ENCODE data around the gene RAB36.

Gene RAB36

DNA sequence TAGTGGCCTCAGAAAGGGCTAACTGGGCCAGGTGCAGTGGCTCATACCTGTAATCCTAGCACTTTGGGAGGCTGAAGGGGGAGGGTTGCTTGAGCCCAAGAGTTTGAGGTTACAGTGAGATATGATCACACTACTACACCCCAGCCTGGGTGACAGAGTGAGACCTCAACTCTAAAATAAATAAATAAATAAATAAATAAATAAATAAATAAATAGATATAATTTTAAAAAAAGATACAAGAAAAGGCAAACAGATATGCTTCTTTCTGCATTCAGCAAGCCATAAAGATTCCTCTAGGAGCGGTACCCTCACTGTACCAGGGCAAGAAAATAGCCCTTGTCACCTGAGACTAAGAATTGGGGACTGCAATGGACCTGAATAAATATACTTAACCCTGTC lies 2.2 kb upstream of the RAB36 start:
- TF ChIP-seq, protein P1, sequence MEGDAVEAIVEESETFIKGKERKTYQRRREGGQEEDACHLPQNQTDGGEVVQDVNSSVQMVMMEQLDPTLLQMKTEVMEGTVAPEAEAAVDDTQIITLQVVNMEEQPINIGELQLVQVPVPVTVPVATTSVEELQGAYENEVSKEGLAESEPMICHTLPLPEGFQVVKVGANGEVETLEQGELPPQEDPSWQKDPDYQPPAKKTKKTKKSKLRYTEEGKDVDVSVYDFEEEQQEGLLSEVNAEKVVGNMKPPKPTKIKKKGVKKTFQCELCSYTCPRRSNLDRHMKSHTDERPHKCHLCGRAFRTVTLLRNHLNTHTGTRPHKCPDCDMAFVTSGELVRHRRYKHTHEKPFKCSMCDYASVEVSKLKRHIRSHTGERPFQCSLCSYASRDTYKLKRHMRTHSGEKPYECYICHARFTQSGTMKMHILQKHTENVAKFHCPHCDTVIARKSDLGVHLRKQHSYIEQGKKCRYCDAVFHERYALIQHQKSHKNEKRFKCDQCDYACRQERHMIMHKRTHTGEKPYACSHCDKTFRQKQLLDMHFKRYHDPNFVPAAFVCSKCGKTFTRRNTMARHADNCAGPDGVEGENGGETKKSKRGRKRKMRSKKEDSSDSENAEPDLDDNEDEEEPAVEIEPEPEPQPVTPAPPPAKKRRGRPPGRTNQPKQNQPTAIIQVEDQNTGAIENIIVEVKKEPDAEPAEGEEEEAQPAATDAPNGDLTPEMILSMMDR (conservative IDR thresholded peaks at IDR 0.05; ENCODE audit: low read depth, low read length): no peak
- H3K4me3 ChIP-seq (ENCODE audit: low read length): no peak overlapping the region
- no peak for DNase-seq (ENCODE audit: low read depth)

DNA sequence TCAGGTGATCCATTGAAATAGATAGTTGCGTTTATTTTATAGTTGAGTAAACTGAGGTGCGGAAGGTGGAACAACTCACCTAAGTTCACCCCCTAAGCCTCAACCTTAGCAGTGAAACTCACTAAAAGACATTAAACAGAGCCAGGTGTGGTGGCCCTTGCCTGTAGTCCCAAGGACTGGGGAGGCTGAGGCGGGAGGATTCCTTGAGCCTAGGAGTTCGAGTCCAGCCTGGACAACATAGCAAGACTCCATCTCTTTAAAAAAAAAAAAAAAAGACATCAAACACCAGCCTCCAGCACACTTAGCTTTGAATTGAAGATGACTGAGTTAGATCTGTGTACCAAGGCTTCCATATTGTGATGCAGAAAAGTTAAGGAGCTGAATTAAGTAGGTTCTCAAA lies 845 bp upstream of the RAB36 start:
- TF ChIP-seq, protein P1 (conservative IDR thresholded peaks at IDR 0.05; ENCODE audit: low read depth, low read length): no peak
- no peak overlapping the region for H3K4me3 ChIP-seq (ENCODE audit: low read length)

DNA sequence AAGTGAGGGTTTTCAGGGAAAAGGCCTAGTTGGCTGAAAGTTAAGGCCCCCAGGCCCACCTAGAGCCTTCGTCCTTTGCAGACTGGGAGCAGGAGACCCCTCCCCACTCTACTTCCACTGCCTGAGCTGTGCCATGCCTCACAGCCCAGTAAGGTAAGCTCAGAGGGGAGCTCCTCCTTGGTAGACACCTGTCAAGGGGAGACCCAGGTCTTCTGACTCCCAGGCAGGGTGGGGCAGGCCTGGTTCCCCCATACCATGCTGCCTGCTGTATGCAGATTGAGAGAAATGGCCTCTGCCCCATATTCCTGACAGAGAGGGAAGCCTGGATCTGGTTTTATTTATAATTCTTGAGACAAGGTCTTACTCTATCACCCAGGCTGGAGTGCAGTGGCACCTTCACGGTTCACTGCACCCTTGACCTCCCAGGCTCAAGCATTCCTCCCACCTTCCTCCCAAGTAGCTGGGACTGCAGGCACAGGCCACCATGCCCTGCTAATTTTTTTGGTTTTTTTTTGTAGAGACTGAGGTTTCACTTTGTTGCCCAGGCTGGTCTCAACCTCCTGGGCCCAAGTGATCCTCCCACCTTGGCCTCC lies 697 bp downstream of the RAB36 start:
- DNase-seq (ENCODE audit: low read depth): no peak
- TF ChIP-seq, protein P1 (conservative IDR thresholded peaks at IDR 0.05; ENCODE audit: low read depth, low read length): no peak
- peak overlapping the region; percentile 65 for H3K4me3 ChIP-seq (ENCODE audit: low read length)

More for the DNA sequence above, 845 bp upstream of the RAB36 start:
- DNase-seq (ENCODE audit: low read depth): no peak

DNA sequence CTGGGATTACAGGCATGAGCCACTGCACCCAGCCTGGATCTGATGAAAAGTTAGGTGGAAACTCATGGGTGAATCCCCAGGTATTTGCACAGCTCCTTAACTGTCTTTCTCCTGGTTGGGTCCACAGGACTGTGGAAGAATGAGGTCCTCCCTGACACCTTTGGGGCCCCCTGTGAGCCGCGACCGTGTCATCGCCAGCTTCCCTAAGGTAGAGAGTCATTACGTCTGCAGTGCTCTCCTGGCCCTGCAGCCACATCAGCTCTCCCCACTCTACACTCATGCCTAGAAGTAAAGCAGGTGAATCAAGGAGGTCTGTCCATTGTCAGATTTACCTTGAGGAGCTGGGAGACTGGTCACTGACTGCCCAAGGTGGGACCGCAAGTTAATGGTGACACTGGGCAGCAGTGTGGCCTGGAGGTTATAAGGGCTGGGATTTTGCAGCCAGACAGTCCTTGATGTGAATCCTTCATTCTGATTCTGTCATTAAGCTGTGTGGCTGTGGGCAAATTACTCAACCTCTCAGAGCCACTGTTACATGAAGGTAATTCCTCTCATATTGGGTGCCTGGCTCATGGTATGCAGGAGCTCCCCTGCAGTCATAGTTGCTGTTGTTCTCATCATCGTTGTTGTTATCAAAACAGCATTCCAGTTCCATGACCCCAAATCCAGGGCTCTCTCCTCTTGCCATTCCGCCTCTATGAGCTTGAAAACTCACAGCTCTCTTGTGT lies 1.4 kb downstream of the RAB36 start:
- TF ChIP-seq, protein P1 (conservative IDR thresholded peaks at IDR 0.05; ENCODE audit: low read depth, low read length): no peak
- DNase-seq (ENCODE audit: low read depth): no peak
- H3K4me3 ChIP-seq (ENCODE audit: low read length): no peak overlapping the region

DNA sequence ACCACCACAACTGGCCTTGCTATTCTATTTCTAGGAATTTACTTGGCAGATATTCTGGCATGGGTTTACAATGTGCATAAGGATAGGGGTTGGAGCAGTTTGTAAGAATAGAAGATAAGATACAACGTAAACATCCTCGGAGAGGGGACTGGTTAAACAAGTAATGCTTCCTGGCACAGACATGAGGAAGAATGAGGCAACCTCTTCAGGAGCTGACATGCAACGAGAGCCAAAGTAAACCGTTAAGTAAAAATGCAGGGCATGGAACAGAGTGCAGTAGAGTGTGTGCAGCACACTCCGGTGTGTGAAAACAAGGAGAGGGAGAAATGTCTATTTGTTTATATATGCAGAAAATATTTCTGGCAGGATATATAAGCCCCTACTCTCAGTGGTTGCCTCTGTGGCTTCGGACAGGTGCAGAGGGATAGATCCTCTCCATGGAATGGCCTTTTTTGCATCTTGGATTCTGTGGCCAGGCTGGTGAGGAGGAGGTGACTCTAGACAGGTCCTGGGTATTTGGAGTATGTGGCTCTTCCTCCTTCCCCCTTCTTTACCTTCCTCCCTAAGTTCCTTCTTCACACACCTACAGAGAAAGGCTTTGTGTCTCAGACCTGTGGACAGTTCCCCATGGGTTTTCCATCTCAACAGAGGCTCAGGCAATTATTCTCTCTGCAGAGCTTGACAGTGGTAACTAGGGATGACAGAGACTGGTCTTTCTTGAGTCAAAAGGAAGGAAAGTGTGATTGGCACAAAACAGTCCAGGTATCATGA lies 2.5 kb downstream of the RAB36 start:
- H3K4me3 ChIP-seq (ENCODE audit: low read length): no peak overlapping the region
- TF ChIP-seq, protein P1 (conservative IDR thresholded peaks at IDR 0.05; ENCODE audit: low read depth, low read length): no peak
- DNase-seq (ENCODE audit: low read depth): no peak

DNA sequence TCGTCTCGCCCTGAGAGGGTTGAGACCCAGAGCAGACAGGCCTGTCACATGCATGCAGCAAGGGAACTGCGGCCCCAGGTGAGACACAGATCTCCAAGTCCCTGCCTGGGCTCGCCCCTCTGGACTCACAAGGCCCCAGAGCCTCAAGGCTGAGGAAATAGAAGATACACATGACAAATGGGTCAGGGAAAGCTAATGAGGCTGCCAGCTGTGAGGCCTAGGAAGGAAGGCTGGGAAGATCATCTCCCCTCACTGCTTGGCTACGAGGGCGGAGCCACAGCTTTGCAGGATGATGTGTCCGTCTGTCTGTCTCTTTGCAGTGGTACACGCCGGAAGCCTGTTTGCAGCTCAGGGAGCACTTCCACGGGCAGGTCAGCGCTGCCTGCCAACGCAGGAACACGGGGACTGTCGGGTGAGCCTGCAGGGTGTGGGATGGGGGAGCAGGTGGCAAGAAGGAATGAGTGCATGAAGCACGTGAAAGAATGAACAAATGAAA lies 4.5 kb downstream of the RAB36 start:
- no peak for DNase-seq (ENCODE audit: low read depth)
- no peak overlapping the region for H3K4me3 ChIP-seq (ENCODE audit: low read length)
- TF ChIP-seq, protein P1 (conservative IDR thresholded peaks at IDR 0.05; ENCODE audit: low read depth, low read length): no peak
